ENCODE results near the gene CEP112.

GRCh38 chr17:66008680-66009079 lies 183.3 kb downstream of the CEP112 start:
- TF ChIP-seq CTCF (conservative IDR thresholded peaks at IDR 0.05; ENCODE audit: low read depth in 2 of 2) (no peak), CREB1 (CRISPR knock-in tag; IDR thresholded peaks at IDR 0.05; ENCODE audit: low read depth) (no peak), EZH2phosphoT487 (IDR thresholded peaks at IDR 0.05; ENCODE audit: unreplicated experiment) (no peak), POLR2AphosphoS5 (IDR thresholded peaks at IDR 0.05; ENCODE audit: low read depth) (no peak), JUNB (IDR thresholded peaks at IDR 0.05; ENCODE audit: unreplicated experiment) (no peak), EZH2 (IDR thresholded peaks at IDR 0.05; ENCODE audit: low read depth, unreplicated experiment) (no peak), ZNF462 (CRISPR knock-in tag; IDR thresholded peaks at IDR 0.05) (no peak), REST (IDR thresholded peaks at IDR 0.05; ENCODE audit: unreplicated experiment) (no peak), ZNF331 (CRISPR knock-in tag; IDR thresholded peaks at IDR 0.05; ENCODE audit: low read depth) (no peak), ETS1 (IDR thresholded peaks at IDR 0.05) (no peak), NANOG (IDR thresholded peaks at IDR 0.05; ENCODE audit: borderline replicate concordance) (no peak), ZNF114 (CRISPR knock-in tag; IDR thresholded peaks at IDR 0.05) (no peak), STAT1 (IDR thresholded peaks at IDR 0.05; ENCODE audit: unreplicated experiment) (no peak)
